Left lung (tissue), 10 donors: ENCODE results near the gene RAB7B. TPM values are rescaled to one million over a fixed set of nuclear protein-coding genes. Genes with fewer than 3 reads are reported as not detected.

Experiments used
- ATAC-seq: fragments of 200-7000 bp; cut with Tn5 transposase; one replicate; pipeline ENCODE4 v1.9.1; 2020; ENCODE audit warnings: moderate library complexity
- DNase-seq, 4 donors: peaks; one replicate each; pipeline ENCODE4 v3.0.0-alpha.2; 2013 to 2020
- H3K27ac ChIP-seq, 2 donors: fragments of 200-600 bp; sonication (generic) in 1 of 2; one replicate each; pipeline versions ENCODE4 v1.5.0 to v1.8.0; 2020 to 2021
- H3K27me3 ChIP-seq, 2 donors: fragments of 200-600 bp; sonication (generic) in 1 of 2; one replicate each; pipeline versions ENCODE4 v1.5.0 to v1.8.0; 2020 to 2021
- H3K36me3 ChIP-seq, 2 donors: fragments of 200-600 bp; sonication (generic) in 1 of 2; one replicate each; pipeline versions ENCODE4 v1.5.0 to v1.8.0; 2020 to 2021
- H3K4me1 ChIP-seq, 2 donors: fragments of 200-600 bp; one replicate each; pipeline ENCODE4 v1.8.0; 2021
- H3K4me3 ChIP-seq, 2 donors: fragments of 200-600 bp; sonication (generic) in 1 of 2; one replicate each; pipeline versions ENCODE4 v1.5.0 to v1.8.0; 2020 to 2021; ENCODE audit warnings: mild to moderate bottlenecking in 1 of 2
- H3K9me3 ChIP-seq, 2 donors: fragments of 200-600 bp; sonication (generic) in 1 of 2; one replicate each; pipeline versions ENCODE4 v1.5.0 to v1.8.0; 2020 to 2021
- intact Hi-C, 2 donors: fragments of 100-400 bp; cut with DNase I; formaldehyde crosslinking; loops; one replicate each; pipeline versions ENCODE4 v1.11.2 to v1.14.2; 2022
- polyA plus RNA-seq, 6 donors: library from polyadenylated mRNA; unstranded; fragments of 120-200 nt; gene quantifications; one replicate each; pipeline ENCODE4 v1.2.1, GENCODE V29; 2013; ENCODE audit not compliant: insufficient read length in 6 of 6
- total RNA-seq, 2 donors: library from RNA; stranded (reverse); fragmentation: NEBNext Ultra II Directional; extraction: Animal tissue kit (Norgen Biotek cat#: 25700); gene quantifications; one replicate each; pipeline ENCODE4 v1.2.1, GENCODE V29; 2021
- TF ChIP-seq, protein P1 (sequence below), 2 donors: fragments of 200-600 bp; sonication (generic) in 1 of 2; IDR thresholded peaks; one replicate each; pipeline versions ENCODE4 v1.5.0 to v1.8.0; 2021; ENCODE audit warnings: antibody characterized with exemption in 2 of 2
- donor health status: DM: no; HTN: yes; CAD: no.
- donor health status: DM: no; HTN: no; CAD: no.

The RAB7B gene
- total and polyA plus RNA-seq, 8 donors: 3.2 to 14.2 (median 4.0) TPM

DNA sequence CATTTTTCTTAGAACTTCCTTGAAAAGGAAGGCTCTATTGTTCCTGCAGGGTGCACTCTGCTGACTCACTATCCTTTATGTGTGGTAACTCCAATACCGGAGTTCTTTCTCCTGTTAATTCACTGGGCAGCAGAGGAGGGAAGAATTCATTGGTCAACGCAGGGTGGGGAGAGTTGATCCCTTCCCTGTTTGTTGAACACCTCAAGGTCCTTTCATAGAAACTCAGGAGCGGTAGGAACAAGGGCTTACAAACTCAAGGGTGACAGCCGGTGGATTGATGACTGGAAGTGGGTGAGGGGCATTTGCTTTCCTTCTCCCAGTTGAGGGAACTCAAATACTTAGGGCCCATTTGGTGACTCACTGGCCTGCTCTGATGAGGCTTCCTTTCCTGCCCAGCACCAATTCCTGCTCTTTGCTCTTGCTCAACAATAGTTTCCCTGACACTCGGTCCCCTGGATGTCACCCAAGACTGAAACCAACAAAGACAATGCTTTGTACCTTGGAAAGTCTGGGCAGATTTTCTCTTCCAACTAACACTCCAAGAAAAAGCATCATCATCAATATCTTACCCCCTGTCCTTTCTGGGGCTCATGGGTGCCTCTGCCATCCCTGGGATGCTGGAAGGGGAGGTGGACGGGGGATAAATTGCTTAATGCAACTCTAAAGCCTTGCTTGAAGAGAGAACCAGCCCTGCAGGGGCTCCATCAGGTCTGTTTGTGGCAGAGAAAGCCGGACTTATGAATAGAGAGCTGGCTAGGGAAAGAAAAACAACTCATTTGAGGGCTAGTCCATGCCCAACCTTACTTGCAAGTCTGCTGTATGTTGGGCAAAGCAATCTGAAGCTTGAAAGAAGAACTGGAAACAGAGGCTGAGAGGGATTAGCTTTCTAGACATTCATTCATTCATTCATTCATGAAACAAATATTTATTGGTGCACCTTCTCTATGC lies 69.2 kb downstream of the RAB7B start:
- Histone ChIP-seq H3K9me3 (no peaks in the 10 kb centered on the region), H3K4me1 (peaks cover 8 to 16% of the 10 kb centered on the region in 2 donors), H3K27me3 (peaks cover 0 to 6% of the 10 kb centered on the region in 2 donors), H3K36me3 (no peaks in the 10 kb centered on the region), H3K4me3 (no peak overlapping the region), H3K27ac (peak overlapping the region; percentile 66 to 68)
- ATAC-seq: peak; percentile 49
- TF ChIP-seq, protein P1, sequence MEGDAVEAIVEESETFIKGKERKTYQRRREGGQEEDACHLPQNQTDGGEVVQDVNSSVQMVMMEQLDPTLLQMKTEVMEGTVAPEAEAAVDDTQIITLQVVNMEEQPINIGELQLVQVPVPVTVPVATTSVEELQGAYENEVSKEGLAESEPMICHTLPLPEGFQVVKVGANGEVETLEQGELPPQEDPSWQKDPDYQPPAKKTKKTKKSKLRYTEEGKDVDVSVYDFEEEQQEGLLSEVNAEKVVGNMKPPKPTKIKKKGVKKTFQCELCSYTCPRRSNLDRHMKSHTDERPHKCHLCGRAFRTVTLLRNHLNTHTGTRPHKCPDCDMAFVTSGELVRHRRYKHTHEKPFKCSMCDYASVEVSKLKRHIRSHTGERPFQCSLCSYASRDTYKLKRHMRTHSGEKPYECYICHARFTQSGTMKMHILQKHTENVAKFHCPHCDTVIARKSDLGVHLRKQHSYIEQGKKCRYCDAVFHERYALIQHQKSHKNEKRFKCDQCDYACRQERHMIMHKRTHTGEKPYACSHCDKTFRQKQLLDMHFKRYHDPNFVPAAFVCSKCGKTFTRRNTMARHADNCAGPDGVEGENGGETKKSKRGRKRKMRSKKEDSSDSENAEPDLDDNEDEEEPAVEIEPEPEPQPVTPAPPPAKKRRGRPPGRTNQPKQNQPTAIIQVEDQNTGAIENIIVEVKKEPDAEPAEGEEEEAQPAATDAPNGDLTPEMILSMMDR (IDR thresholded peaks at IDR 0.05): no peak
- DNase-seq: peak in 1 of 4 donors; percentile 56
- intact Hi-C loops: no loop called here

- no peaks in the 10 kb centered on the region for H3K36me3 ChIP-seq
- DNase-seq (no peak), ATAC-seq (no peak)
- TF ChIP-seq, protein P1 (IDR thresholded peaks at IDR 0.05): no peak
- peak overlapping the region; percentile 66 to 68 for H3K27ac ChIP-seq
- no peaks in the 10 kb centered on the region for H3K27me3 ChIP-seq
- H3K9me3 ChIP-seq: no peaks in the 10 kb centered on the region
- H3K4me3 ChIP-seq: no peak overlapping the region
- intact Hi-C loops: no loop called here
- peaks cover 8 to 16% of the 10 kb centered on the region in 2 donors for H3K4me1 ChIP-seq
These were observed 70.4 kb downstream of the RAB7B start for GRCh38 chr1:205932776-205933175.

- Histone ChIP-seq H3K4me3 (no peak overlapping the region), H3K9me3 (no peaks in the 10 kb centered on the region), H3K4me1 (peaks cover 8 to 16% of the 10 kb centered on the region in 2 donors), H3K36me3 (no peaks in the 10 kb centered on the region), H3K27ac (no peak overlapping the region), H3K27me3 (no peaks in the 10 kb centered on the region)
- TF ChIP-seq, protein P1 (IDR thresholded peaks at IDR 0.05): no peak
- ATAC-seq (no peak), DNase-seq (no peak)
- intact Hi-C loops: no loop called here
These were observed 72.4 kb downstream of the RAB7B start for GRCh38 chr1:205930799-205931281.

GRCh38 chr1:205930195-205930577 lies 73.0 kb downstream of the RAB7B start:
- Histone ChIP-seq H3K36me3 (no peaks in the 10 kb centered on the region), H3K27me3 (no peaks in the 10 kb centered on the region), H3K9me3 (no peaks in the 10 kb centered on the region), H3K4me1 (peaks cover 8 to 16% of the 10 kb centered on the region in 2 donors), H3K4me3 (no peak overlapping the region), H3K27ac (no peak overlapping the region)
- ATAC-seq: no peak
- DNase-seq: no peak
- TF ChIP-seq, protein P1 (IDR thresholded peaks at IDR 0.05): no peak
- intact Hi-C loops: no loop called here

DNA sequence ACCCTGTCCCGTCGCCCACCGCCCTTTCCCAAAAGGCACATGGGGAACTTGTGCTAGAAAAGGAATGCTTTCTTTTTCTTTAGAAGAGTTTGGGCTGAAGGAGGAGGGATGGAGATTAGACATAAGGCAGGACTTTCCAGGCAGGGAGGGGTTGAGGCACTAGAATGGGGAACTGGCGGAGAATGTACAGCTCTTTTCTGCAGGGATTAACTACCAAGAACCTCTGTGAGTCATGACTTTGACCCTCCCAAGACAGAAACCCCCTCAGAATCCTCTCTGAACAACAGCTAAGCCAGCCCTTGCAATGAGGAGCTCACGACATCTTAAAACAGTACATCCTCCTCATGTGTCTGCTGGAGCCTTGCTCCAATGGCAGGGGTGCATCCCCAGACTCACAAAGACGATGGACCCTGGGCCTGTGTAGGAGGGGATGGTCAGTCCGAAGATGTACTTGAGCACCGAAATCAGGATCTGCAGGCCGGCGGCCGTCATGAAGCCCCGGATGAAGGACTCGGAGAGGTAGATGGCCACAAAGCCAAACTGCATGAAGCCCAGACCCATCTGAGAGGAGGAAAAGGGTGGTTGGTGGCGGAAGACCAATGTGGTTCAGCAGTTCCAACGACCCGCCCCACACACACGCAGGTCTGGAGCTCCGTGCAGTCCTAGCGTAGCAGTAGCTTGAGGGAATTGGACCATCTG lies 73.5 kb downstream of the RAB7B start:
- ATAC-seq: no peak
- TF ChIP-seq, protein P1 (IDR thresholded peaks at IDR 0.05): no peak
- no peak for DNase-seq
- intact Hi-C loops: no loop called here
- Histone ChIP-seq H3K36me3 (no peaks in the 10 kb centered on the region), H3K27ac (no peak overlapping the region), H3K9me3 (no peaks in the 10 kb centered on the region), H3K27me3 (no peaks in the 10 kb centered on the region), H3K4me3 (no peak overlapping the region), H3K4me1 (peaks cover 8 to 16% of the 10 kb centered on the region in 2 donors)
